ENCODE results near the gene HCST.

The HCST gene

DNA sequence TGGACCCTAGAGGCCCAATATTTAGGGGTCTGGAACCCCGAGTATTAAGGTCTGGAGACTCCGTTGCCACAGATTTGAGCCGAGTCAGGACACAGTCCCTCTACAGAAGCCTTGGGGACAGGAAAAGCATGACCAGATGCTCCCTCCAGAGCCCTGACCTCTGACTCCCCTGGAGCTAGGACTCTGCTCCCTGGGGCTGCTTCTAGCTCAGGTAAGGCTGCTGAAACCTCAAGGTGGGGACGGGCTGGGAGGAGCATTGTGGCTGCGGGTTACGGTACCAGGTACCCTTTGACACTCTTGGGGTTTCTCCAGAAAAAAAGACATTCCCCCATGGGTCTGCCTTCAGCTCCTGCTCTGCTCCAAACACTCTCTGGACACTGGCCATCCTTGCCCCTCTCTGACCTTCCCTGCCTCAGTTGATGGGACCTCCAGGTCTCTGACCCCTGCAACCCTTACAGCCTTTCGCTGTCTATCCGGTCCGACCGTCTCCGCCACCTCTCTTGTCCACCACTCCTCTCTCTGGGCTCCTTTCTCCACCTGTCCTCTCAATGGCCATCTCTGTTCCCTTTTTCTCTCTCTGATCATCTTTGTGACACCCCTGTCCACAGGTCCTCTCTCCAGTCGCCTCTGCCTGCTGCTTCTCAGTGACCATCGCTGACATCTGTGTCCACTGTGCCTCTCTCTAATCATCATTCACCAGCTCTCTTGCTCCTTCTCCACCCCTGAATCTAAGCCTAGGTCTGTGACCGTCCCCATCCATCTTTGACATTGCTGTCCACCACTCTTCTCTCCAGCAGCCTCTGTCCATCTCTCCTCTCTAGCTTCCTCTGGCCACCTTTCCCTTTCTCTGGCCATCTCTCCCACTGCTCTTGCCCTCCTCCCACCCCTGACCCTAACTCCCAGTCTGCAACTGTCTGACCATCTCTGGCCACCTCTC is 35.3 kb downstream of the HCST start:
- no peak for DNase-seq (ENCODE audit: low read depth in 2 of 2)

DNA sequence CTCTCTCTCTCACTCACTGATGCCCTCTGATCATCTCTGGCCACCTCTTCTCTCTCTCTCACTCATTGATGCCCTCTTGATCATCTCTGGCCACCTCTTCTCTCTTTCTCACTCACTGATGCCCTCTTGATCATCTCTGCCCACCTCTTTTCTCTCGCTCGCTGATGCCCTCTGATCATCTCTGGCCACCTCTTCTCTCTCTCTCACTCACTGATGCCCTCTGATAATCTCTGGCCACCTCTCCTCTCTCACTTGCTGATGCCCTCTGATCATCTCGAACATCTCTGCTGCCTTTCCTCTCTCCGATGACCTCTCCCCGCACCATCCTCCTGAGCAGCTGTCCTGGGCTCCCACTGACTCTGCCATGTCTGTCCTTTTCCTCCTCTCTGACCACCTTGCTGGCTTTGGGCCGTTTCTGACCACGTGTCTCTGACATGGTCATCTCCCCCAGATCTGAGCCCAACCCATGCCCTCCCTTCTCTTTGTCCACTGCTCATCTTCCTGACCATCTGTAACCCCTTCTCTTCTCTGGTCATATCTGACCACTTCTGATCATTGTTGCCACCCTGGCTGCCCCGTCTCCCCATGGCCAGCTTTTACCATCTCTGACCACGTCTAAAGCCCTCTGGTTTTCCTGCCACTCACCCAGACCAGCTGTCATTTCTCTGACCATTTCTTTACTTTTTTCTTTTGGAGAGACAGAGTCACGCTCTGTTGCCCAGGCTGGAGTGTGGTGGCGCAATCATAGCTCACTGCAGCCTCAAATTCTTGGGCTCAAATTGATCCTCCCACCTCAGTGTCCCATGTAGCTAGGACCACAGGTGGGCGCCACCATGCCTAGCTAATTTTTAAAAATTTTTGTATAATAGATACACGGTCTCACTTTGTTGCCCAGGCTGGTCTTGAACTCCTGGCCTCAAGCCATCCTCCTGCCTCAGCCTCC is 36.2 kb downstream of the HCST start:
- no peak for DNase-seq (ENCODE audit: low read depth in 2 of 2)

GRCh38 chr19:35939307-35940077 is 37.2 kb downstream of the HCST start:
- DNase-seq (ENCODE audit: low read depth in 2 of 2) = no peak

GRCh38 chr19:35940078-35940775 is 37.9 kb downstream of the HCST start:
- no peak for DNase-seq (ENCODE audit: low read depth in 2 of 2)

- no peak for DNase-seq (ENCODE audit: low read depth in 2 of 2)
Observed at GRCh38 chr19:35940839-35941238, 38.5 kb downstream of the HCST start.

DNA sequence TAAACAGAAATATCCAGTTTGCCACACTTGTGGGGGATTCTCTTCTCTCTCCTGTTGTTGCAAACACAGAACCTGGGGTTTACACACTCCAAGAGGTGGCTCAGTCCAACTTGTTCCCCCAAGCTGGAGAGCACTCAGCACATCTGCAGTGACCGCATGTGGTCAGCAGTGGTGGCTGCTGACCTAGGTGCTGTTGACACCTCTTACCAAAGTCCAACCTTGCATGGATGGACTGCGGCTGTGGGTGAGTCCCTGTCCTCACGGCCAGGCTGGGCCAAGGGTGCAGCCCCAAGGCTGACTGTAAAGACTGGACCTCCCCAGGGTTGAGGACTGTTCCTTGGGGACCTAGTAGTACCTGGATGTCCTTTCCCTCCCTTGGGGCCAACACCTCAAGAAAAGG is 39.9 kb downstream of the HCST start:
- DNase-seq (ENCODE audit: low read depth in 2 of 2) = no peak

GRCh38 chr19:35943321-35944301 is 41.3 kb downstream of the HCST start:
- no peak for DNase-seq (ENCODE audit: low read depth in 2 of 2)

GRCh38 chr19:35944556-35944955 is 42.2 kb downstream of the HCST start:
- no peak for DNase-seq (ENCODE audit: low read depth in 2 of 2)

GRCh38 chr19:35945121-35945790 is 42.9 kb downstream of the HCST start:
- DNase-seq (ENCODE audit: low read depth in 2 of 2) = no peak

- no peak for DNase-seq (ENCODE audit: low read depth in 2 of 2)
Observed at GRCh38 chr19:35946203-35946602, 43.9 kb downstream of the HCST start.

GRCh38 chr19:35949131-35949530 is 46.8 kb downstream of the HCST start:
- no peak for DNase-seq (ENCODE audit: low read depth in 2 of 2)
